Thoracic aorta (tissue), 2 donors: ENCODE data around the gene CDH15. TPM values are rescaled to one million over a fixed set of nuclear protein-coding genes. Genes with fewer than 3 reads are reported as not detected.

Experiments used
- ATAC-seq: fragments of 150-250 bp; one replicate; pipeline ENCODE4 v1.8.0; 2017; ENCODE audit warnings: low read depth; ENCODE audit not compliant: insufficient number of reproducible peaks, low FRiP score
- DNase-seq: peaks from one replicate; pipeline ENCODE4 v3.0.0-alpha.2; 2020; ENCODE audit warnings: low spot score
- H3K27ac ChIP-seq, 2 donors: fragments of 200-600 bp; sonication (generic); 1 replicate in 1 of 2; 2 replicates in 1 of 2; pipeline ENCODE4 v1.5.1; 2016; ENCODE audit warnings: mild to moderate bottlenecking in 2 of 2, moderate library complexity in 2 of 2
- H3K27me3 ChIP-seq: fragments of 200-600 bp; sonication (generic); replicated peaks from 2 replicates; pipeline ENCODE4 v1.6.0; 2016; ENCODE audit warnings: mild to moderate bottlenecking; ENCODE audit not compliant: insufficient read depth
- H3K36me3 ChIP-seq: fragments of 200-600 bp; sonication (generic); one replicate; pipeline ENCODE4 v1.5.1; 2016
- H3K4me1 ChIP-seq, 2 donors: fragments of 200-600 bp; sonication (generic); 1 replicate in 1 of 2; 2 replicates in 1 of 2; pipeline versions ENCODE4 v1.5.1 to v1.6.0; 2016; ENCODE audit warnings: low read depth in 2 of 2, mild to moderate bottlenecking in 1 of 2; ENCODE audit not compliant: control insufficient read depth in 1 of 2
- H3K4me3 ChIP-seq: fragments of 200-600 bp; sonication (generic); 2 replicates; pipeline ENCODE4 v1.5.1; 2016; ENCODE audit warnings: mild to moderate bottlenecking
- H3K9me3 ChIP-seq: fragments of 200-600 bp; sonication (generic); 2 replicates; pipeline ENCODE4 v1.5.1; 2016
- CTCF ChIP-seq: fragments of 200-600 bp; sonication (generic); IDR thresholded peaks from one replicate; pipeline ENCODE4 v1.5.1; 2019; ENCODE audit warnings: antibody characterized with exemption
- total RNA-seq, 2 donors: library from RNA; depleted of rRNA; stranded (reverse); fragments of >200 nt; gene quantifications; one replicate each; pipeline versions ENCODE4 v1.1.0 to v1.2.3, GENCODE V29; 2016

Gene CDH15
- total RNA-seq, 2 donors from 2014 or later = 1.4 TPM; not detected in 1

- no peak for TF ChIP-seq CTCF
- Histone ChIP-seq H3K9me3 (no peaks in the 10 kb centered on the region), H3K27me3 (no peaks in the 10 kb centered on the region), H3K36me3 (peaks cover 10% of the 10 kb centered on the region), H3K4me3 (no peak overlapping the region), H3K27ac (no peak overlapping the region), H3K4me1 (peaks cover 21 to 31% of the 10 kb centered on the region in 2 donors)
- no peak for ATAC-seq
- no peak for DNase-seq
These were observed 18.5 kb upstream of the CDH15 start for GRCh38 chr16:89152831-89153700.

GRCh38 chr16:89153848-89154271 is 17.7 kb upstream of the CDH15 start:
- H3K4me1 ChIP-seq = peaks cover 21 to 31% of the 10 kb centered on the region in 2 donors
- no peak overlapping the region for H3K27ac ChIP-seq
- TF ChIP-seq CTCF = no peak
- H3K27me3 ChIP-seq = no peaks in the 10 kb centered on the region
- ATAC-seq (no peak), DNase-seq (no peak)
- H3K36me3 ChIP-seq = peaks cover 10% of the 10 kb centered on the region
- H3K9me3 ChIP-seq = no peaks in the 10 kb centered on the region
- H3K4me3 ChIP-seq = no peak overlapping the region

GRCh38 chr16:89154390-89155183 is 17.0 kb upstream of the CDH15 start:
- H3K36me3 ChIP-seq = peaks cover 6% of the 10 kb centered on the region
- no peak for ATAC-seq
- TF ChIP-seq CTCF = no peak
- peaks cover 21 to 31% of the 10 kb centered on the region in 2 donors for H3K4me1 ChIP-seq
- H3K4me3 ChIP-seq = no peak overlapping the region
- no peaks in the 10 kb centered on the region for H3K9me3 ChIP-seq
- no peaks in the 10 kb centered on the region for H3K27me3 ChIP-seq
- H3K27ac ChIP-seq = peak overlapping the region in 1 of 2 donors; percentile 63
- DNase-seq = no peak

- no peaks in the 10 kb centered on the region for H3K27me3 ChIP-seq
- no peaks in the 10 kb centered on the region for H3K9me3 ChIP-seq
- H3K36me3 ChIP-seq = peaks cover 6% of the 10 kb centered on the region
- peak overlapping the region; percentile 11 to 63 for H3K27ac ChIP-seq
- no peak for ATAC-seq
- peaks cover 21 to 31% of the 10 kb centered on the region in 2 donors for H3K4me1 ChIP-seq
- no peak for TF ChIP-seq CTCF
- peak; percentile 18 for DNase-seq
- H3K4me3 ChIP-seq = no peak overlapping the region
These were observed 16.3 kb upstream of the CDH15 start for GRCh38 chr16:89155184-89155679.
